Measurements from ENCODE around the gene TBC1D32. TPM values are rescaled to one million over a fixed set of nuclear protein-coding genes. Genes with fewer than 3 reads are reported as not detected.
"Not testable (repeated sequence)": the region's sequence is repeated elsewhere in the genome, so short reads cannot be mapped to it uniquely, and the experiment has no call there.

The TBC1D32 gene
- total RNA-seq, 2 donors from 2014 or later = 7.4 to 10.4 TPM

DNA sequence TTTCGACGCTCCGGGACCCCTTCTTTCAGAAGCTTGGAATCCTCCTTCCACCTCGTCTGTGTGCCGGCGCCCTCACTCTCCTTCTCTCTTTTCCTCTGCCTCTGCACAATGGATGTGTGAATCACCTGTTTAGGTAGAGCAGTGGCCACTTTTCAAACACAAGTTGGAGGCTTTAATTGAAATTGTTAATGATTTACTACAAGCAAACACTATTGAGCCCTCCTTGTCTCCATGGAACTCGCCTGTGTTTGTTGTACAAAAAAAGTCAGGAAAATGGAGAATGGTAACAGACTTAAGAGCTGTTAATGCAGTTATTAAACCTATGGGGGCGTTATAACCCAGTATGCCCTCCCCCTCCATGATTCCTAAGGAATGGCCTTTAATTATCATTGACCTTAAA is 290.6 kb downstream of the TBC1D32 start:
- ATAC-seq (replicated peaks in 1 of 2); H3K4me1 Mint-ChIP-seq (ENCODE audit: low read depth); H3K27me3 Mint-ChIP-seq (ENCODE audit: low read depth); DNase-seq; H3K27ac Mint-ChIP-seq; H3K9me3 Mint-ChIP-seq; H3K4me3 Mint-ChIP-seq; H3K36me3 Mint-ChIP-seq (ENCODE audit: insufficient read depth in 2 of 2): not testable (repeated sequence)

DNA sequence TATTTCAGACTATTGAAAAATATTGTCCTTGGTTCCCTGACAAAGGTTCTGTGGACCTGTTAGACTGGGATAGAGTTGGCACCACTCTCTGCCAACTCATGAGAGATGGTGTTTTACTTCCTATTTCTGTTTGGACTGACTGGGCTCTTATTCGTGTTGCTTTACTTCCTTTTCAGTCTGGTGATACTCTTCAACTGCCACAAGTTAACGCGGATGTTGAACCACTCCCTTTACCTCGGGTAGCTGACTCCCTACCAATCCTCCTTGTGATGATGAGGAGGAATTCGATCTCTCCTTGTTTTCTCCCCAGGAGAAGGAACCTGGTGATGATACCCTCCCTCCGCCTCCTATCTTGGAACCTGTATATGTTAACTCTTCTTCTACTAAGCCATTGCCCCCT is 291.1 kb downstream of the TBC1D32 start:
- not testable (repeated sequence) for H3K9me3 Mint-ChIP-seq; DNase-seq; H3K4me3 Mint-ChIP-seq; ATAC-seq (replicated peaks in 1 of 2); H3K4me1 Mint-ChIP-seq (ENCODE audit: low read depth); H3K27me3 Mint-ChIP-seq (ENCODE audit: low read depth); H3K36me3 Mint-ChIP-seq (ENCODE audit: insufficient read depth in 2 of 2); H3K27ac Mint-ChIP-seq

DNA sequence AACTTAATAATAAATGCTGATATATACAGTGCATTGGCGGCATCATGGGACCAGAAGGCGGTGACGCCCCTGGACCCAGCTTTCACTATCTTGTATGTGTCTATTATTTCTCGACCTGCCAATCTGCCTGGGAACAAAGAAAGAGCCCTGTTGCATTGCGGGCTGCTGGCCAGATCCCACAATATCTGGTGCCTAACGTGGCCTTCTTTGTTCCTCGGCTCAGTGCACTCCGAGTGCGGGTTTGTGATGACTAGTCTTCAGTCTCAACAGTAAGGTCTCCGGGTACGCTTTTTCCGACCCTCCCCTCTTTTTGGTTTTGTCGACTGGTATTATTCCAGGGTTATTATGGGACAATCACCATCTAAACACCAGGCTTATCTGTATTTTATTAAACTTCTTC is 291.5 kb downstream of the TBC1D32 start:
- Mint-ChIP-seq H3K9me3 (peaks cover 0 to 4% of the 10 kb centered on the region in 2 donors), H3K4me1 (ENCODE audit: low read depth) (no peaks in the 10 kb centered on the region), H3K36me3 (ENCODE audit: insufficient read depth in 2 of 2) (peaks cover 0 to 2% of the 10 kb centered on the region in 2 donors), H3K27ac (no peak overlapping the region), H3K27me3 (ENCODE audit: low read depth) (no peaks in the 10 kb centered on the region), H3K4me3 (no peak overlapping the region)
- no peak for DNase-seq
- no peak for ATAC-seq (replicated peaks in 1 of 2)

DNA sequence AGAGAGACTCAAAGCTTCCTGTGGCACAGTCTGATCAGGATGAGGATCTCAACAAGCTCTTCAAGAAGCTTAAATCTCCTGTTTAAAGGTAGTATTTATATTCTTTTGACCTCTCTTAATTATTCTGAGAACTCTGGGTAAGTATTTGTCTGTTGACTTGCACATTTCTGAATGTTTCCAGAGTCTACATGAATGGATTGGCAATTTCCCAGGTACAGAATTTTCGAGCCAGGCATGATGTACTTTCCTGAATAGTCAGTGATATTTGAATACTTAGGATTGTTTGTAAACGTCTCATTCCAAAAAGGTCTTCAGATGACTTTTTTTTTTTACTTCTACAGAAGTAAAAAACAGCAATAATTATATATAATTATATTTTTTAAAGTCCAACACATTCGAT is 293.4 kb downstream of the TBC1D32 start:
- no peak for ATAC-seq (replicated peaks in 1 of 2)

DNA sequence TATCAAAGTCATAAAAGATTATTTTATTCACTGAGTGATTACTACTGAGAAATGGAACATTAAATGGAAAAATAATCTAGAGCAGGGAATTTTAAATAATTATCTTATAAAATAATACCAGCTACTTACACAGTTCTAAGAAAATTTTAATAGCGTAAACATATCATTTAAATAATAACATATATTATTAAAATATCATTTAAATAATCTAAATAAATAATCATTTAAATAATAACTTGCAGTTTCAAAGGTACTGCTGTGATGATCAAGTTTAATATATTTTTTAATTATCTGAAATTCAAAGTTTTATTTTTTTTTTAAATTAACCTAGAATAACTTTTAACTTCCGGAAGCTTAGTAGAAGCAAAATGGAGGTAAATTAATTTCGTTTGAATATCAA is 301.2 kb downstream of the TBC1D32 start:
- Mint-ChIP-seq H3K4me3 (no peak overlapping the region), H3K4me1 (ENCODE audit: low read depth) (no peaks in the 10 kb centered on the region), H3K27me3 (ENCODE audit: low read depth) (no peaks in the 10 kb centered on the region), H3K9me3 (no peaks in the 10 kb centered on the region), H3K27ac (no peak overlapping the region), H3K36me3 (ENCODE audit: insufficient read depth in 2 of 2) (no peaks in the 10 kb centered on the region)
- DNase-seq (no peak), ATAC-seq (replicated peaks in 1 of 2) (no peak)

More for the DNA sequence above, 293.4 kb downstream of the TBC1D32 start:
- no peak for DNase-seq
- Mint-ChIP-seq H3K4me3 (no peak overlapping the region), H3K27ac (no peak overlapping the region), H3K4me1 (ENCODE audit: low read depth) (no peaks in the 10 kb centered on the region), H3K9me3 (peaks cover 0 to 4% of the 10 kb centered on the region in 2 donors), H3K36me3 (ENCODE audit: insufficient read depth in 2 of 2) (peaks cover 0 to 2% of the 10 kb centered on the region in 2 donors), H3K27me3 (ENCODE audit: low read depth) (no peaks in the 10 kb centered on the region)

GRCh38 chr6:121032268-121033006 is 301.8 kb downstream of the TBC1D32 start:
- DNase-seq = no peak
- H3K27ac Mint-ChIP-seq = no peak overlapping the region
- H3K9me3 Mint-ChIP-seq = no peaks in the 10 kb centered on the region
- H3K36me3 Mint-ChIP-seq (ENCODE audit: insufficient read depth in 2 of 2) = no peaks in the 10 kb centered on the region
- ATAC-seq (replicated peaks in 1 of 2) = no peak
- no peaks in the 10 kb centered on the region for H3K4me1 Mint-ChIP-seq (ENCODE audit: low read depth)
- H3K4me3 Mint-ChIP-seq = no peak overlapping the region
- H3K27me3 Mint-ChIP-seq (ENCODE audit: low read depth) = no peaks in the 10 kb centered on the region

Other genes with a start within 250 kb of the TBC1D32 start
- gene GJA1, start 101.2 kb upstream of the TBC1D32 start, total RNA-seq = under 1 TPM in 1 of 2 donors, not detected in 1; 0.19 TPM